Measurements from ENCODE around the gene RNF175.

RNF175 gene

DNA sequence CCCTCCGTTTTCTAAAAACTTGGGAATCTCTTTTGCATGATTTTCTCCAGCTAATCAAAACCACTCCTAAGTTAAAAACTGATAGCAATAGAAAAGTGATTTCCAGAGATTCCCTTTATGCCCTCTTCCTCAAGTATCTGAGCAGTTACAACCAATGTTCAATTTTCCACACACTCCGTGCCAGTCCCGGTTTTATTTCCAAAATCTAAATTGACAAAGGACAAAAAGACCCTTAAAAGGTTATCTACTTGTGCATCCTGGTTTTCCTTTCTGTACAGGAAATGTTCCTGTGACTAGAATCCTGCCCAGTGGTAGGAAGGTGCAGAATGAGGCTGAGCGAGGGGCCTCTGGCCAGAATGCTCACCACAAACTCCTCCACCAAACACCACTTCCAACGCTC lies 27.8 kb upstream of the RNF175 start:
- H3K4me2 ChIP-seq (ENCODE audit: low read depth, low read length, poor library complexity, severe bottlenecking) = no peak overlapping the region
- H3K27ac ChIP-seq (ENCODE audit: low read depth, low read length) = no peak overlapping the region
- H3K27me3 ChIP-seq (ENCODE audit: low read length) = no peaks in the 10 kb centered on the region

DNA sequence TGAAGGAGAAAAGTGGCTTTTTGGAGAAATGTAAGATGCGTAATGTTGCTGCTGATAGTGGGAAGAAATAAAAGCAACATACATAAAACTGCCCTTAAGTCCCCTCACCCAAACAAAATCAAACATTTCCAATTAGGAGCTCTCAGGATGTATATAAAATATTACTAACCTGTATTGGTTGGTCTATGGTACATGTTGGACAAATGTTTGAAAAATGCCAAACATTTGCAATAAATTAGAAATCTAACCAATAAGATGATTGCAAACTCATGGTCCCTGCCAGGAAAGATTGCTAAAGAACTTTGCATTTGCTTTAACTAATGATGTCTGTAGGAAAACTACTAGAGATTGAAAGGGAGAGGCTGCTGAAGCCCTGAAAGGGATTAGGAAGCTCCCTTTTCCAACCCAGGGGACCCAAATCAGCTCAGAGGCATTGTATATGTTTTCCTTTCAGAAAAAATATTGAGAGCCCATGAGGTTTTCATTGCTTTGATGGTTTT lies 27.3 kb upstream of the RNF175 start:
- Histone ChIP-seq H3K9ac (ENCODE audit: low read length) (no peak overlapping the region), H3K27ac (ENCODE audit: low read depth, low read length) (no peak overlapping the region), H3K79me2 (ENCODE audit: insufficient read depth, low read length) (no peaks in the 10 kb centered on the region), H3K9me2 (replicated peaks; ENCODE audit: insufficient read depth, low read length) (no peaks in the 10 kb centered on the region), H3F3A (ENCODE audit: insufficient read depth) (no peaks in the 10 kb centered on the region), H2AFZ (ENCODE audit: low read depth, low read length, severe bottlenecking) (no peak overlapping the region), H3K4me3 (ENCODE audit: insufficient read depth, low read length, poor library complexity, severe bottlenecking) (no peak overlapping the region), H3K36me3 (ENCODE audit: low read length) (no peaks in the 10 kb centered on the region), H3K4me2 (ENCODE audit: low read depth, low read length, poor library complexity, severe bottlenecking) (no peak overlapping the region), H3K27me3 (ENCODE audit: low read length) (no peaks in the 10 kb centered on the region), H3K9me3 (ENCODE audit: insufficient read depth, low read length) (no peaks in the 10 kb centered on the region), H4K20me1 (ENCODE audit: low read depth, low read length) (no peaks in the 10 kb centered on the region)
- no peak for TF ChIP-seq EZH2phosphoT487 (conservative IDR thresholded peaks at IDR 0.05; ENCODE audit: low read length)
- TF ChIP-seq, protein P1, sequence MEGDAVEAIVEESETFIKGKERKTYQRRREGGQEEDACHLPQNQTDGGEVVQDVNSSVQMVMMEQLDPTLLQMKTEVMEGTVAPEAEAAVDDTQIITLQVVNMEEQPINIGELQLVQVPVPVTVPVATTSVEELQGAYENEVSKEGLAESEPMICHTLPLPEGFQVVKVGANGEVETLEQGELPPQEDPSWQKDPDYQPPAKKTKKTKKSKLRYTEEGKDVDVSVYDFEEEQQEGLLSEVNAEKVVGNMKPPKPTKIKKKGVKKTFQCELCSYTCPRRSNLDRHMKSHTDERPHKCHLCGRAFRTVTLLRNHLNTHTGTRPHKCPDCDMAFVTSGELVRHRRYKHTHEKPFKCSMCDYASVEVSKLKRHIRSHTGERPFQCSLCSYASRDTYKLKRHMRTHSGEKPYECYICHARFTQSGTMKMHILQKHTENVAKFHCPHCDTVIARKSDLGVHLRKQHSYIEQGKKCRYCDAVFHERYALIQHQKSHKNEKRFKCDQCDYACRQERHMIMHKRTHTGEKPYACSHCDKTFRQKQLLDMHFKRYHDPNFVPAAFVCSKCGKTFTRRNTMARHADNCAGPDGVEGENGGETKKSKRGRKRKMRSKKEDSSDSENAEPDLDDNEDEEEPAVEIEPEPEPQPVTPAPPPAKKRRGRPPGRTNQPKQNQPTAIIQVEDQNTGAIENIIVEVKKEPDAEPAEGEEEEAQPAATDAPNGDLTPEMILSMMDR (IDR thresholded peaks at IDR 0.05; ENCODE audit: insufficient read depth, low read length, poor library complexity, severe bottlenecking) = no peak

More for the DNA sequence above, 27.8 kb upstream of the RNF175 start:
- no peaks in the 10 kb centered on the region for H3K36me3 ChIP-seq (ENCODE audit: low read length)
- H3K9ac ChIP-seq (ENCODE audit: low read length) = no peak overlapping the region
- H4K20me1 ChIP-seq (ENCODE audit: low read depth, low read length) = no peaks in the 10 kb centered on the region
- H3F3A ChIP-seq (ENCODE audit: insufficient read depth) = no peaks in the 10 kb centered on the region
- no peaks in the 10 kb centered on the region for H3K79me2 ChIP-seq (ENCODE audit: insufficient read depth, low read length)
- H3K4me3 ChIP-seq (ENCODE audit: insufficient read depth, low read length, poor library complexity, severe bottlenecking) = no peak overlapping the region
- no peak for TF ChIP-seq EZH2phosphoT487 (conservative IDR thresholded peaks at IDR 0.05; ENCODE audit: low read length)
- TF ChIP-seq, protein P1 (IDR thresholded peaks at IDR 0.05; ENCODE audit: insufficient read depth, low read length, poor library complexity, severe bottlenecking) = no peak
- no peaks in the 10 kb centered on the region for H3K9me3 ChIP-seq (ENCODE audit: insufficient read depth, low read length)
- no peaks in the 10 kb centered on the region for H3K9me2 ChIP-seq (replicated peaks; ENCODE audit: insufficient read depth, low read length)
- no peak overlapping the region for H2AFZ ChIP-seq (ENCODE audit: low read depth, low read length, severe bottlenecking)

DNA sequence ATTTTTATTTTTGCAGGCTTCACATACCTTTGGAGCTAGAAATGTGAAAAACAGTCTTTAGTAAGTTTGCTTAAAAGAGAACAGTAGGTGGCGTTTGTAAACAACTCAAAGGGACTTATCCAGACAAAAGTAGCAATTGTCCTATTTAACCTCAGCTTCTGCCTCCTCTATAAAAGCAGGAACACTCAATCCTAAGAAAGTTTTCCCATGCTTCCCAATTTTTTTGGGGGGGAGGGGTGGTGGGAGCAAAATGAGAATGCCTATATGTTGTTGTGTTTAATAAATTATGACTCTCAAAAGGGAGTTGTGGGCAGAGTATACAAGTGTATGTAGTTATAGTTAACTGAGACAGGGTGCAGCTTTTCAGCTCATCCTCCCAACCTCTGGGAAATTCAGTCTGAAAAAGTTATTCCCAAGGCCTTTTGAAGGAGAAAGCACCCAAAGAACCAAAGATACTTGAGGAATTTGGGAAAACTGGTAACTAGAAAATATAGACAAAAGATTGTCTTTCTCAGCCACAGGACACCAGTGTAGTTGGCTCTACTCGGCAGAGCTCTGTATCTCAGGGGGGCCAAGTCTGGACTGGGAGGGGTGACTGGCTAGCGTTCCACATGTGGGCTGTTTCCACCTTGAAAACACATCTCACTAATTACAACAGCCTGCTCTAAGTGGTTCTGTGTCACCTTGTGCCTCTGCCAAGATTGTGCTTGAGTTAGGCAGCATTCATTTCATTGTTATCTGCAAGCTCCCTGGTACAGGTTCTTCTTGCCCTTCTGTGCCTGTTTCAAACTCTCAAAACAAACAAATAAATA lies 26.3 kb upstream of the RNF175 start:
- Histone ChIP-seq H4K20me1 (ENCODE audit: low read depth, low read length) (no peaks in the 10 kb centered on the region), H3K9me2 (replicated peaks; ENCODE audit: insufficient read depth, low read length) (no peaks in the 10 kb centered on the region), H2AFZ (ENCODE audit: low read depth, low read length, severe bottlenecking) (no peak overlapping the region), H3K79me2 (ENCODE audit: insufficient read depth, low read length) (no peaks in the 10 kb centered on the region), H3K9ac (ENCODE audit: low read length) (no peak overlapping the region), H3K4me2 (ENCODE audit: low read depth, low read length, poor library complexity, severe bottlenecking) (no peak overlapping the region), H3K4me3 (ENCODE audit: insufficient read depth, low read length, poor library complexity, severe bottlenecking) (no peak overlapping the region), H3K36me3 (ENCODE audit: low read length) (no peaks in the 10 kb centered on the region), H3K9me3 (ENCODE audit: insufficient read depth, low read length) (no peaks in the 10 kb centered on the region), H3K27ac (ENCODE audit: low read depth, low read length) (no peak overlapping the region), H3K27me3 (ENCODE audit: low read length) (no peaks in the 10 kb centered on the region), H3F3A (ENCODE audit: insufficient read depth) (no peaks in the 10 kb centered on the region)
- no peak for TF ChIP-seq EZH2phosphoT487 (conservative IDR thresholded peaks at IDR 0.05; ENCODE audit: low read length)
- TF ChIP-seq, protein P1 (IDR thresholded peaks at IDR 0.05; ENCODE audit: insufficient read depth, low read length, poor library complexity, severe bottlenecking) = peak; percentile 27

Measured in SU-DHL-6 (cell line).